ENCODE measurements around the gene SLC9A8.
"Not testable (repeated sequence)": the region's sequence is repeated elsewhere in the genome, so short reads cannot be mapped to it uniquely, and the experiment has no call there.

Gene SLC9A8

GRCh38 chr20:49880724-49881445 lies 68.3 kb downstream of the SLC9A8 start:
- no peak for DNase-seq

- DNase-seq, result no peak
Measured at GRCh38 chr20:49882171-49882970, 69.7 kb downstream of the SLC9A8 start.

GRCh38 chr20:49883246-49883802 lies 70.7 kb downstream of the SLC9A8 start:
- DNase-seq, result no peak

- no peak for DNase-seq
Measured at GRCh38 chr20:49885558-49886332, 73.1 kb downstream of the SLC9A8 start.

- DNase-seq, result no peak
Measured at GRCh38 chr20:49886571-49887213, 74.1 kb downstream of the SLC9A8 start.

GRCh38 chr20:49887251-49888211 lies 74.9 kb downstream of the SLC9A8 start:
- DNase-seq, result no peak

GRCh38 chr20:49888212-49889000 lies 75.8 kb downstream of the SLC9A8 start:
- DNase-seq, result peak; percentile 51 to 63

- no peak for DNase-seq
Measured at GRCh38 chr20:49889001-49889934, 76.6 kb downstream of the SLC9A8 start.

- DNase-seq, result no peak
Measured at GRCh38 chr20:49889935-49890333, 77.3 kb downstream of the SLC9A8 start.

- DNase-seq, result no peak
Measured at GRCh38 chr20:49890471-49891361, 78.1 kb downstream of the SLC9A8 start.

GRCh38 chr20:49891476-49892110 lies 79.0 kb downstream of the SLC9A8 start:
- DNase-seq, result no peak

- DNase-seq, result no peak
Measured at GRCh38 chr20:49892260-49892659, 79.6 kb downstream of the SLC9A8 start.

- no peak for DNase-seq
Measured at GRCh38 chr20:49892817-49893216, 80.2 kb downstream of the SLC9A8 start.

GRCh38 chr20:49893242-49894072 lies 80.8 kb downstream of the SLC9A8 start:
- DNase-seq, result no peak

GRCh38 chr20:49894073-49894470 lies 81.4 kb downstream of the SLC9A8 start:
- no peak for DNase-seq

GRCh38 chr20:49895474-49896093 lies 83.0 kb downstream of the SLC9A8 start:
- not testable (repeated sequence) for DNase-seq

Measured in CD4-positive, alpha-beta T cell treated with Interleukin-4 for 1 hour (primary cell).